Activated B cell treated with CpG ODN at 0.5 μM for 24 hours (primary cell): ENCODE measurements around the gene TFAP2A. TPM values are rescaled to one million over a fixed set of nuclear protein-coding genes. Genes with fewer than 3 reads are reported as not detected.

Experiments used
- ATAC-seq: fragments of 200-7000 bp; cut with Tn5 transposase; one replicate; pipeline ENCODE4 v1.10.0; 2021; ENCODE audit warnings: low read depth, mild to moderate bottlenecking, moderate library complexity
- CTCF ChIA-PET: fragments of 350-600 bp; sonication (Branson Sonifier 250); formaldehyde crosslinking; loops from one replicate; lab custom pipeline; 2021; ENCODE audit warnings: antibody characterized with exemption; lab: Charles Lee
- POLR2A ChIA-PET: fragments of 350-600 bp; sonication (Branson Sonifier 250); formaldehyde crosslinking; loops from one replicate; lab custom pipeline; 2021; ENCODE audit warnings: antibody characterized with exemption; lab: Charles Lee
- DNase-seq: peaks from one replicate; pipeline ENCODE4 v3.0.0; 2022
- H3K27ac Mint-ChIP-seq: one replicate; pipeline ENCODE4 v1.8.0; 2020; ENCODE audit warnings: mixed read lengths
- H3K27me3 Mint-ChIP-seq: one replicate; pipeline ENCODE4 v1.8.0; 2021; ENCODE audit warnings: mixed read lengths
- H3K36me3 Mint-ChIP-seq: one replicate; pipeline ENCODE4 v1.8.0; 2021; ENCODE audit warnings: low read depth, mixed read lengths
- H3K4me1 Mint-ChIP-seq: one replicate; pipeline ENCODE4 v1.8.0; 2021; ENCODE audit warnings: mixed read lengths
- H3K4me3 Mint-ChIP-seq: one replicate; pipeline ENCODE4 v1.8.0; 2020; ENCODE audit warnings: mild to moderate bottlenecking, mixed read lengths
- H3K9me3 Mint-ChIP-seq: one replicate; pipeline ENCODE4 v1.8.0; 2020; ENCODE audit warnings: mixed read lengths
- intact Hi-C: fragments of 100-400 bp; cut with micrococcal nuclease; formaldehyde crosslinking; loops from one replicate; pipeline ENCODE4 v1.15.1; 2024
- total RNA-seq: library from RNA; stranded (reverse); gene quantifications from 2 replicates; pipeline ENCODE4 v1.2.3, GENCODE V29; 2022
- TF ChIP-seq, protein P1 (sequence below): fragments of 200-600 bp; IDR thresholded peaks from one replicate; pipeline ENCODE4 v1.8.0; 2022; ENCODE audit warnings: antibody characterized with exemption, mild to moderate bottlenecking

Gene TFAP2A
- total RNA-seq, 1 donor from 2014 or later = not detected

DNA sequence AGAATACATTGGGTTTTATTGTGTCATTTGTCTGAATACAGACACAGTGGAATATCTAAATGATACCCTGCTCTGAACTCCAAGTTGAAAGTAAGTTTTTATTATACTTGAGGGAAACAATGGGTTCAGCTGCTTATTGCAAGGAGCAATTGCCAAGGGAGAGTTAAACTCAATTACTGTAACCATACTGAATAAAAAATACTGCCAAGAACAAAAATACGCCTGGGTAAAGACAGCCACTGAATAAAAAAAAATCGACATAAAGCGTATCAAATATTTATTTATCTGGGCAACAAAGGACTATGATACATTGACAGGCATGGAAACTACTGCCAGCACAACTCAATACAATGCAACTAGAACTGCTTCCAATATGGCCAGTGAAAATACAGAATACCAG, 18.1 kb downstream of the TFAP2A start:
- ChIA-PET POLR2A (interaction anchor here (0.7 kb wide), 1 partner anchor 315 kb away, joined by 3 read pairs; no protein-coding TSS in a partner anchor), CTCF (no interaction called here)
- Mint-ChIP-seq H3K27ac (no peak overlapping the region), H3K4me1 (no peaks in the 10 kb centered on the region), H3K4me3 (no peak overlapping the region), H3K27me3 (peaks cover 84% of the 10 kb centered on the region), H3K36me3 (no peaks in the 10 kb centered on the region), H3K9me3 (peaks cover 5% of the 10 kb centered on the region)
- ATAC-seq (no peak), DNase-seq (no peak)
- TF ChIP-seq, protein P1, sequence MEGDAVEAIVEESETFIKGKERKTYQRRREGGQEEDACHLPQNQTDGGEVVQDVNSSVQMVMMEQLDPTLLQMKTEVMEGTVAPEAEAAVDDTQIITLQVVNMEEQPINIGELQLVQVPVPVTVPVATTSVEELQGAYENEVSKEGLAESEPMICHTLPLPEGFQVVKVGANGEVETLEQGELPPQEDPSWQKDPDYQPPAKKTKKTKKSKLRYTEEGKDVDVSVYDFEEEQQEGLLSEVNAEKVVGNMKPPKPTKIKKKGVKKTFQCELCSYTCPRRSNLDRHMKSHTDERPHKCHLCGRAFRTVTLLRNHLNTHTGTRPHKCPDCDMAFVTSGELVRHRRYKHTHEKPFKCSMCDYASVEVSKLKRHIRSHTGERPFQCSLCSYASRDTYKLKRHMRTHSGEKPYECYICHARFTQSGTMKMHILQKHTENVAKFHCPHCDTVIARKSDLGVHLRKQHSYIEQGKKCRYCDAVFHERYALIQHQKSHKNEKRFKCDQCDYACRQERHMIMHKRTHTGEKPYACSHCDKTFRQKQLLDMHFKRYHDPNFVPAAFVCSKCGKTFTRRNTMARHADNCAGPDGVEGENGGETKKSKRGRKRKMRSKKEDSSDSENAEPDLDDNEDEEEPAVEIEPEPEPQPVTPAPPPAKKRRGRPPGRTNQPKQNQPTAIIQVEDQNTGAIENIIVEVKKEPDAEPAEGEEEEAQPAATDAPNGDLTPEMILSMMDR = no peak
- intact Hi-C loops = no loop called here

DNA sequence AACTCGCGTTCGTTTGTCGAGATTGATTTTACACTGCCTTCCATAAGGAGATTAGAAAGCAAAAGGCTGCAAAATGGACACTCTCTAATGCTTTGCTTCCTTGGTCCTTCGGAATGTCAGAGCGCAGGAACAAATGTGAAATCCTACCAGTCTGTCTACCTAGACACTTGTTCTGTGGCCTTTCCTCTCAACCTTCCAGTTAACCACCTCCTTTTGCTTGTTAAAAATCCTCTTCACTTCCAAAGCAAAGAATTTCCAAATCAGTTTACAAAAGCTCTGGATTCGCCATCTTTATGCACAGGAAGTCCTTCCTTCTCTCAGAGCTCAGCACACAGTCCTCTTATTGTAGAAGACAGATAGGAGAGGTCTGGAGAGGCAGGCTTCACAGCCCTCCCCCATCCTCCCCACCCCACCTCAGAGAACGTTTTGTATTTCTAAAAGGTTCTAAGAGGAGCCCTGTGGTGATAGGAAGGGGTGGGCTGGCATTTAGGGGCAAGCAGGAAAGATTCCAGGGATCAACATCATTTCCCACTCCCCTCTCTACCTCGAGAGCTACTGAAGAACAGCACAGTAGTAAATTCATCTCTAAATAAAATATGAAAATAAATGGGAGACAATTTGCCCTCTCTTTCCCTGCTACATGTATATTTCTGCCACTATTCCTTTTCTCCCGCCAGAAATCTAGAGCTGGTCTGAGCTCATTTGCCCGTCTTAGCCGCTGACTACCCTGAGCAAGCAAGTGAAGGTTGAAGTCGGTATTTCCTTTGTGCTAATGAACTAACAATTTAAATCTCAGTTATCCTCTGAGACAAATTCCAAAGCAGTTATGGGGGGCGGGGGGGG, 18.9 kb downstream of the TFAP2A start:
- Mint-ChIP-seq H3K4me3 (no peak overlapping the region), H3K9me3 (peaks cover 4% of the 10 kb centered on the region), H3K27me3 (peaks cover 81% of the 10 kb centered on the region), H3K27ac (no peak overlapping the region), H3K36me3 (no peaks in the 10 kb centered on the region), H3K4me1 (no peaks in the 10 kb centered on the region)
- POLR2A ChIA-PET = no interaction called here
- DNase-seq (no peak), ATAC-seq (no peak)
- CTCF ChIA-PET = no interaction called here
- TF ChIP-seq, protein P1 = no peak
- intact Hi-C loops = no loop called here

DNA sequence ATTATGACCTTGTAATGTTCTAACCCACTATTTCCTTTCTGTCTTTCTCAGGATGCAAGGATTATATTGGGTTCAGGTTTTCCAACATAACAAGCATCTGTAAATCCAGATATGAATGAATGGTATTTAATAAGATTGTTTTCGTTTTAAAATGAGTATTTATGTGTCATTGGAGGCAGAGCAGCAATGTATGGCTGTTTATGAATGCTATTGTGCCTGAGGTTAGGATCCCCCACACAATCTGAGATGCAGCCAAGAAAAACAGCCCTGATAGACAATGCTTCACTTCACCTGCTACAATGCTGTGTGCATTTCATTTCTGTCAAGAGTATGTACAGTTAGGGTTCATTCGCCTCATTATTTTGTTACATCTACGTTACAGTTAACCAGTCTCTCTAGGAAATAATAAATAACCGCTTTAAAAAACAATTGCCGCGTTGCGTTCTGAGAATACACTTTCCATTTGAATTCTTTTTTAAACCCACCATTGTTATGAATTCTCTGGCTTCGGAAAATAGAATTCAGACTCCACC, 19.6 kb downstream of the TFAP2A start:
- Mint-ChIP-seq H3K27ac (no peak overlapping the region), H3K4me3 (no peak overlapping the region), H3K4me1 (no peaks in the 10 kb centered on the region), H3K36me3 (no peaks in the 10 kb centered on the region), H3K27me3 (peaks cover 79% of the 10 kb centered on the region), H3K9me3 (peaks cover 2% of the 10 kb centered on the region)
- ChIA-PET CTCF (no interaction called here), POLR2A (no interaction called here)
- DNase-seq (no peak), ATAC-seq (no peak)
- TF ChIP-seq, protein P1 = no peak
- intact Hi-C loops = no loop called here

DNA sequence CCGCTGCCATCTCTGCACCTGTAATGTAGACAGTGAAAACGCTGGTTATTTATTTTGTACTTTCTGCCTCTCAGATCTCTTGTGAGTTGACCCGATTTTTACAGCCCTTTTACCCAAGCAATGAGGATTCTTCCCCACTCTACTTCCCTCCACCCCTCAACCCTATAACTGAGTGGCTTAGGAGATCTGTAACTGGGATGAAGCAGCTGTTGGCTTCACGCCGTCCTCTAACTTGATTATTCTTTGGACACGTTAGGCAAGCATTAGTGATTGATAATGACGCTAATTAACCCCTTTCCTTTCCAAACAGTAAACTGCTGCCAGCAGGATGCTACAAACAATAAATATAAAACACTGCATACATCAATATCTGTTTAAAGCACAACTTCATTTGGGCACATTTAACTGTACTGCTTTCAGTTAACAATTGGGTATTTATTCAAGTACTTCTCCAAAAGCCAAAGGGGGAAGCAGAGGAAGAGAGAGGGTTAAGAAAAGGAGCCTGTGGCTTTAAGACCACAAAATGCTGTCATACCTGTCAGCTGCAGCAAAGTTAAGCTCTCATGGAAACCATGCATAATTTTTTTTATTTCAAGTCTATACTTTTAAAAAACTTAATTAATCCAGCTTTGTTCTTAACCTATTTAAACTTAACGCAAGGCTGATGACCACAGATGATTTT, 21.2 kb downstream of the TFAP2A start:
- peaks cover 11% of the 10 kb centered on the region for H3K9me3 Mint-ChIP-seq

More for the DNA sequence above, 21.2 kb downstream of the TFAP2A start:
- ATAC-seq (no peak), DNase-seq (no peak)
- peaks cover 79% of the 10 kb centered on the region for H3K27me3 Mint-ChIP-seq
- CTCF ChIA-PET = no interaction called here
- no peak overlapping the region for H3K27ac Mint-ChIP-seq
- peaks cover 3% of the 10 kb centered on the region for H3K36me3 Mint-ChIP-seq
- TF ChIP-seq, protein P1 = no peak
- no peak overlapping the region for H3K4me3 Mint-ChIP-seq
- H3K4me1 Mint-ChIP-seq = no peaks in the 10 kb centered on the region
- intact Hi-C loops = no loop called here
- POLR2A ChIA-PET = no interaction called here
